ENCODE measurements around the gene FARP1. TPM values are rescaled to one million over a fixed set of nuclear protein-coding genes. Genes with fewer than 3 reads are reported as not detected.

Gene FARP1
- total and polyA plus RNA-seq, 2 of the 13 experiments (the other 11 are each of a cell fraction or from before 2014, with no cell fraction given) = 70.6 to 126 TPM

DNA sequence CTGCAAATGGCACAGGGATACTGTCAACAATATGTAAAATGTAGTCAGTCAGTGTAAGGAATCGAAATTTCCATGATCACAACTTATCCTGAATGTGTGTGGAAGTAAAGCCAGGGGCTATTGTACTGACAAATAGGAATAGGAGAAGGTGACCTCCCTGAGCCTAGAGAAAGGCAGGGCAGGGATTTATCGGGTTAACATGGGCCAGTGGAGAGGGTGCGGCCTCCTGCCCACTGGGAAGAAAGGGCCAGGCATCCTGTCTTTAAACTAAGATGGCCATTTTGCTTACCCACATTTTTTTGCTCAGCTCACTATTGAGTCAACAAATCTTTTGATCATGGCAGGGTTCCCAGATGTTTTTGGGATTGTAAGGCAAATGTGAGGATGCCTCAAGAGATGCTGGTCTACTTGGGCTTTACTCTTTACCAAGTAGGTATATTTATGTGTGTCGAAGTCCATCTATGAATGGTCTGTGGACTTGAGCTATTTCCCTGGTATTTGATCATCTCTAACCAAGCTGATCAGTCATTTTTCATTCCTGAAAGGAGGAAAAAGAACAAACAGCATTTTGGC lies 150.8 kb downstream of the FARP1 start (continued):
- TF ChIP-seq, protein P1, sequence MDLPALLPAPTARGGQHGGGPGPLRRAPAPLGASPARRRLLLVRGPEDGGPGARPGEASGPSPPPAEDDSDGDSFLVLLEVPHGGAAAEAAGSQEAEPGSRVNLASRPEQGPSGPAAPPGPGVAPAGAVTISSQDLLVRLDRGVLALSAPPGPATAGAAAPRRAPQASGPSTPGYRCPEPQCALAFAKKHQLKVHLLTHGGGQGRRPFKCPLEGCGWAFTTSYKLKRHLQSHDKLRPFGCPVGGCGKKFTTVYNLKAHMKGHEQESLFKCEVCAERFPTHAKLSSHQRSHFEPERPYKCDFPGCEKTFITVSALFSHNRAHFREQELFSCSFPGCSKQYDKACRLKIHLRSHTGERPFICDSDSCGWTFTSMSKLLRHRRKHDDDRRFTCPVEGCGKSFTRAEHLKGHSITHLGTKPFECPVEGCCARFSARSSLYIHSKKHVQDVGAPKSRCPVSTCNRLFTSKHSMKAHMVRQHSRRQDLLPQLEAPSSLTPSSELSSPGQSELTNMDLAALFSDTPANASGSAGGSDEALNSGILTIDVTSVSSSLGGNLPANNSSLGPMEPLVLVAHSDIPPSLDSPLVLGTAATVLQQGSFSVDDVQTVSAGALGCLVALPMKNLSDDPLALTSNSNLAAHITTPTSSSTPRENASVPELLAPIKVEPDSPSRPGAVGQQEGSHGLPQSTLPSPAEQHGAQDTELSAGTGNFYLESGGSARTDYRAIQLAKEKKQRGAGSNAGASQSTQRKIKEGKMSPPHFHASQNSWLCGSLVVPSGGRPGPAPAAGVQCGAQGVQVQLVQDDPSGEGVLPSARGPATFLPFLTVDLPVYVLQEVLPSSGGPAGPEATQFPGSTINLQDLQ (CRISPR knock-in tag; IDR thresholded peaks at IDR 0.05) = no peak
- TF ChIP-seq NFKB2 (CRISPR knock-in tag; IDR thresholded peaks at IDR 0.05; ENCODE audit: borderline replicate concordance) (no peak), ZNF652 (CRISPR knock-in tag; IDR thresholded peaks at IDR 0.05; ENCODE audit: borderline replicate concordance, low read depth) (peak; percentile 65), ZKSCAN5 (CRISPR knock-in tag; IDR thresholded peaks at IDR 0.05) (no peak), POGZ (CRISPR knock-in tag; IDR thresholded peaks at IDR 0.05) (0 out of 2 replicates have a peak, but pooled peaks have one; percentile 2)
- TF ChIP-seq, protein P2, sequence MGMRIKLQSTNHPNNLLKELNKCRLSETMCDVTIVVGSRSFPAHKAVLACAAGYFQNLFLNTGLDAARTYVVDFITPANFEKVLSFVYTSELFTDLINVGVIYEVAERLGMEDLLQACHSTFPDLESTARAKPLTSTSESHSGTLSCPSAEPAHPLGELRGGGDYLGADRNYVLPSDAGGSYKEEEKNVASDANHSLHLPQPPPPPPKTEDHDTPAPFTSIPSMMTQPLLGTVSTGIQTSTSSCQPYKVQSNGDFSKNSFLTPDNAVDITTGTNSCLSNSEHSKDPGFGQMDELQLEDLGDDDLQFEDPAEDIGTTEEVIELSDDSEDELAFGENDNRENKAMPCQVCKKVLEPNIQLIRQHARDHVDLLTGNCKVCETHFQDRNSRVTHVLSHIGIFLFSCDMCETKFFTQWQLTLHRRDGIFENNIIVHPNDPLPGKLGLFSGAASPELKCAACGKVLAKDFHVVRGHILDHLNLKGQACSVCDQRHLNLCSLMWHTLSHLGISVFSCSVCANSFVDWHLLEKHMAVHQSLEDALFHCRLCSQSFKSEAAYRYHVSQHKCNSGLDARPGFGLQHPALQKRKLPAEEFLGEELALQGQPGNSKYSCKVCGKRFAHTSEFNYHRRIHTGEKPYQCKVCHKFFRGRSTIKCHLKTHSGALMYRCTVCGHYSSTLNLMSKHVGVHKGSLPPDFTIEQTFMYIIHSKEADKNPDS (CRISPR knock-in tag; IDR thresholded peaks at IDR 0.05) = 0 out of 2 replicates have a peak, but pooled peaks have one; percentile 16

DNA sequence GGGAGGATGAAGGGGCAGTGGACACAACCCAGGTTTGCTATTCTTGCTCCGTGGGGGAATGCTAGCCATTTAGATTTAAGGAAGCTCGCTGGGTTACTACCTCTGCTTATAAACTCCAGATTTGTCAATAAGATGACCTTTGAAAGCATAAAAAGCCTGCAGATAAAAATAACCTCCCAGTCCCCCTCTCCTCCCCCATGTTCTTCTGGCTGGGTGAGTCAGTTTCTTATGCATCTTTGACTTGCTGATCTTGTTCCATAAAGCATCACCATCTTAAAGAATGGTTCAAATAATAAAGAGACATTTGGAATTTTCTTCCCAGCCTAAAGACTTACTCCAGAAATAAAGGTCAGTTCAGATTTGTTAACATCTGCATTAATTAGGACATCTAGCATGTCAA lies 152.5 kb downstream of the FARP1 start:
- CTCF ChIA-PET (ENCODE audit: low intra/inter-chr PET ratio, low total read pairs) = no interaction called here
- WGBS (ENCODE audit: low lambda C conversion rate) = 96% methylated on average over 2 of the region's 2 CpGs
- TF ChIP-seq SNRNP70 (IDR thresholded peaks at IDR 0.05; ENCODE audit: low read depth, low read length) (no peak), ZNF746 (CRISPR knock-in tag; IDR thresholded peaks at IDR 0.05) (no peak), ZNF44 (CRISPR knock-in tag; IDR thresholded peaks at IDR 0.05) (no peak), MLLT10 (CRISPR knock-in tag; IDR thresholded peaks at IDR 0.05) (no peak), KDM2A (CRISPR knock-in tag; IDR thresholded peaks at IDR 0.05; ENCODE audit: borderline replicate concordance, low read depth) (no peak), ETV6 (CRISPR knock-in tag; conservative IDR thresholded peaks at IDR 0.05) (no peak), ZNF263 (CRISPR knock-in tag; IDR thresholded peaks at IDR 0.05) (no peak), ZNF317 (CRISPR knock-in tag; IDR thresholded peaks at IDR 0.05) (no peak), SOX13 (IDR thresholded peaks at IDR 0.05) (no peak), SOX13 (CRISPR knock-in tag; conservative IDR thresholded peaks at IDR 0.05 in 1 of 2, IDR thresholded peaks at IDR 0.05 in 1 of 2) (no peak)
- TF ChIP-seq, protein P3, sequence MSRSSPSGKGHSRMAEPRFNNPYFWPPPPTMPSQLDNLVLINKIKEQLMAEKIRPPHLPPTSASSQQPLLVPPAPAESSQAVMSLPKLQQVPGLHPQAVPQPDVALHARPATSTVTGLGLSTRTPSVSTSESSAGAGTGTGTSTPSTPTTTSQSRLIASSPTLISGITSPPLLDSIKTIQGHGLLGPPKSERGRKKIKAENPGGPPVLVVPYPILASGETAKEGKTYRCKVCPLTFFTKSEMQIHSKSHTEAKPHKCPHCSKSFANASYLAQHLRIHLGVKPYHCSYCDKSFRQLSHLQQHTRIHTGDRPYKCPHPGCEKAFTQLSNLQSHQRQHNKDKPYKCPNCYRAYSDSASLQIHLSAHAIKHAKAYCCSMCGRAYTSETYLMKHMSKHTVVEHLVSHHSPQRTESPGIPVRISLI (CRISPR knock-in tag; IDR thresholded peaks at IDR 0.05; ENCODE audit: borderline replicate concordance) = no peak

More for the DNA sequence above, 152.5 kb downstream of the FARP1 start:
- Histone ChIP-seq H3K79me2 (ENCODE audit: insufficient read depth, low read length) (peaks cover 96% of the 10 kb centered on the region), H4K20me1 (ENCODE audit: insufficient read depth, low read length) (peaks cover 53% of the 10 kb centered on the region), H3K9me3 (ENCODE audit: low read length) (no peaks in the 10 kb centered on the region), H2AFZ (ENCODE audit: low read length) (no peak overlapping the region), H3K36me3 (replicated peaks in 1 of 2; ENCODE audit: control insufficient read depth in 1 of 2, insufficient read depth in 2 of 2, low read length in 2 of 2) (peaks cover 4 to 7% of the 10 kb centered on the region in 2 experiments; a peak in 3 of 5 replicates), H3K27me3 (ENCODE audit: control insufficient read depth in 1 of 2, insufficient read depth in 2 of 2, low read length in 2 of 2) (no peaks in the 10 kb centered on the region), H3K4me3 (replicated peaks in 1 of 3; ENCODE audit: insufficient read depth in 1 of 3, low read depth in 2 of 3, low read length in 3 of 3) (no peak overlapping the region), H3K9ac (ENCODE audit: insufficient read depth, low read depth, low read length) (no peak overlapping the region), H3K4me2 (ENCODE audit: low read depth, low read length) (no peak overlapping the region), H3K27ac (ENCODE audit: extremely low read length, insufficient read depth, low read length) (no peak overlapping the region), H3K4me1 (ENCODE audit: insufficient read depth, low read length) (peaks cover 92% of the 10 kb centered on the region)
- FAIRE-seq (no peak), ATAC-seq (no peak), DNase-seq (ENCODE audit: low spot score) (no peak)
- POLR2A ChIA-PET = interaction anchor here (1.4 kb wide), 1 partner anchor 22 kb away, joined by 3 read pairs; no protein-coding TSS in a partner anchor
- no TSS peak for BruUV-seq (replicated peaks)
- intact Hi-C loops (cut with micrococcal nuclease; ENCODE audit: unreplicated experiment) = no loop called here
- in situ Hi-C loops (cut with HindIII; ENCODE audit: extremely low pct_ligation_motif_present, low pct_unique_long_range_greater_than_20kb) = no loop called here

Measured in HepG2 (cell line).